Left ventricle myocardium inferior (tissue), 1 donor: ENCODE results near the gene GBA3. TPM values are rescaled to one million over a fixed set of nuclear protein-coding genes. Genes with fewer than 3 reads are reported as not detected.

Source experiments
- DNase-seq: peaks from one replicate; pipeline ENCODE4 v3.0.0-alpha.2; 2020
- H3K27ac ChIP-seq: fragments of 200-600 bp; replicated peaks from 2 replicates; pipeline ENCODE4 v1.8.0; 2021
- H3K27me3 ChIP-seq: fragments of 200-600 bp; 2 replicates; pipeline ENCODE4 v1.8.0; 2021; ENCODE audit warnings: low read depth
- H3K36me3 ChIP-seq: fragments of 200-600 bp; 2 replicates; pipeline ENCODE4 v1.8.0; 2021
- H3K4me1 ChIP-seq: fragments of 200-600 bp; 2 replicates; pipeline ENCODE4 v1.8.0; 2021
- H3K4me3 ChIP-seq: fragments of 200-600 bp; 2 replicates; pipeline ENCODE4 v1.8.0; 2021; ENCODE audit warnings: mild to moderate bottlenecking, moderate library complexity
- H3K9me3 ChIP-seq: fragments of 200-600 bp; replicated peaks from 2 replicates; pipeline ENCODE4 v1.8.0; 2021
- CTCF ChIP-seq: fragments of 200-600 bp; IDR thresholded peaks from 2 replicates; pipeline ENCODE4 v1.8.0; 2021; ENCODE audit warnings: antibody characterized with exemption, mild to moderate bottlenecking, borderline replicate concordance
- intact Hi-C: fragments of 100-400 bp; cut with micrococcal nuclease; formaldehyde crosslinking; loops from one replicate; pipeline ENCODE4 v1.11.0; 2022
- total RNA-seq: library from RNA; stranded (reverse); fragmentation: NEBNext Ultra II Directional; extraction: Animal tissue kit (Norgen Biotek cat#: 25700); gene quantifications from one replicate; pipeline ENCODE4 v1.2.1, GENCODE V29; 2021
- donor health status: DM: no; HTN: yes; CAD: no; lungs with severe emphysema.

The GBA3 gene
- total RNA-seq, 1 donor from 2014 or later = not detected

DNA sequence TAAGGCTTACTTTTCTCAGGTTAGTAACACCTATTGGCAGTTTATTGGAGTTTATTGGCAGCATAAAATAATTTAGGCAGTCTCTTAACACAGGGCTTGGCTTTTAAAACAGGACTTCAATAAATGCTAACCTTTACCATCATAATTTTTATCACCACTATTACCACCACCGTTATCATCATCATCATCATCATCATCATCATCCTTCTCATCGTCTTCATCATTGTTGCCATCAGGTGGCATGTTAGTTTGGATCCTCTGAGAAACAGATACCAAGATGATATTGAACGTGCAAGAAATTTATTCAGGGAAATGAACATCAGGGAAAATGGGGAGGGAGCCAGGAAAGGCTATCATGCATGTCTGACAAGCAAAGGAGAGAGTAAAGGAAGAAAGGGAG lies 16.2 kb downstream of the GBA3 start:
- H3K36me3 ChIP-seq = no peaks in the 10 kb centered on the region
- no peak for DNase-seq
- TF ChIP-seq CTCF = no peak
- H3K27me3 ChIP-seq = no peaks in the 10 kb centered on the region
- no peaks in the 10 kb centered on the region for H3K4me1 ChIP-seq
- H3K9me3 ChIP-seq = no peaks in the 10 kb centered on the region
- intact Hi-C loops = no loop called here
- no peak overlapping the region for H3K4me3 ChIP-seq
- H3K27ac ChIP-seq = no peak overlapping the region

DNA sequence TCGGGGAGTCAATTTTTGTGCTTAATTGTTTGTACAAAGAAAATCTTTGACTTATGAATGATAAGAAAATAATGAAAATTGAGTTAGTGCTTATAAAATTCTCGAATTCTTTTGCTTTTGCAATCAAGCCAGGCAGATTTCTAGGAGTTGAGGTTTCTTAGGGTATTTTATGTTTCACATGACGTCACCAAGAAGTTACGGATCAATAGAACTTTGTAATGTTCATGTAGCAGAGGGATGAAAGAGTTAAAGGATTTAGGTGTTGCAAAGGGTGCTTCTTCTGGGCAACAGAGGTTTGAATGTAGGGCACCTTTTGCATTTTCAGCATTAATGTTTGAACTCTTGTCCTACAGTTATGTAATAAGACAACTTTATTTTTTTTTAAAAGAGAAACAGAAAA lies 19.4 kb downstream of the GBA3 start:
- no peak for TF ChIP-seq CTCF
- H3K9me3 ChIP-seq = peaks cover 5% of the 10 kb centered on the region
- H3K4me1 ChIP-seq = no peaks in the 10 kb centered on the region
- no peak overlapping the region for H3K27ac ChIP-seq
- intact Hi-C loops = no loop called here
- no peak for DNase-seq
- H3K4me3 ChIP-seq = no peak overlapping the region
- H3K27me3 ChIP-seq = no peaks in the 10 kb centered on the region
- H3K36me3 ChIP-seq = no peaks in the 10 kb centered on the region

DNA sequence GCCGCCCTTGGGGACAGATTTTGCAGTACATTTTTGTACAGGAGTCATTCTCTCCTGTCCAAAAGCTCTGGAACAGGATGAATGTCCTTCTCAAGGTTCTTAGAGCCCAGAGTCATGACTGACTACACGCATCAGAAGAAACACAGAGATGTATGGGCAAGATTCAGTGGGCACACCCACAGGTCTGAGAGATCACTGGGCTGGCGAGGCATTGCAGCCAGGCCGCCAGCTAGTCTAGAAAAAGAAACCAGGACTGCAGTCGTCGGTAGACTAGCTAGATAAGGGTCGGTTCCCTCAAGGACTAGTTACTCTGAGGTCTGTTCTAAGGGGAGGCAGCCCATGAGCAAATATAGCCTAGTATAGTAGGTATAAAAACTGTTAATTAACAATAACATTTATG lies 19.8 kb downstream of the GBA3 start:
- no peak for DNase-seq
- H3K9me3 ChIP-seq = peaks cover 5% of the 10 kb centered on the region
- H3K27me3 ChIP-seq = no peaks in the 10 kb centered on the region
- no peaks in the 10 kb centered on the region for H3K4me1 ChIP-seq
- no peak overlapping the region for H3K4me3 ChIP-seq
- no peak overlapping the region for H3K27ac ChIP-seq
- intact Hi-C loops = no loop called here
- no peaks in the 10 kb centered on the region for H3K36me3 ChIP-seq
- TF ChIP-seq CTCF = no peak

- no peaks in the 10 kb centered on the region for H3K4me1 ChIP-seq
- no peaks in the 10 kb centered on the region for H3K36me3 ChIP-seq
- H3K4me3 ChIP-seq = no peak overlapping the region
- DNase-seq = no peak
- peaks cover 5% of the 10 kb centered on the region for H3K9me3 ChIP-seq
- TF ChIP-seq CTCF = no peak
- H3K27ac ChIP-seq = no peak overlapping the region
- intact Hi-C loops = no loop called here
- no peaks in the 10 kb centered on the region for H3K27me3 ChIP-seq
Observed at GRCh38 chr4:22713841-22714240, 21.1 kb downstream of the GBA3 start.

DNA sequence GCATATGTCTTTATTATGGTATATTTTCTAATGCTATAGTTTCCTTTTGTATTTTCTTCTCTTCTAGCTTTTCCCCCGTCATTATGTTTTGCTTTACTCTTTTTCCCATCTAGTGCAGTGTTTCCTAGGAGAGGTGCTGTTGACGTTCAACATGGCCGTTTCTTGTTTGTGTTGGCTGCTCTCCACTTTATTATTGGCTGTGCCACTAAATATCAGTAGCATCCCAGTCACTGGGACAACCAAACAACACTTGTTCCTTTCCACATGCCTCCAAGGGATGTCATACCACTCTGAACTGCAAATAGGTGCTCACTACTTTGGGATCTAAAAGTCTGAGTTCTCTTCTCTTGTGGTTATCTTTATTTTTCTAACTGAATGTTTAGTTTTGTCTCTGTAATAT lies 26.5 kb downstream of the GBA3 start:
- DNase-seq = no peak
- Histone ChIP-seq H3K4me3 (no peak overlapping the region), H3K36me3 (no peaks in the 10 kb centered on the region), H3K4me1 (no peaks in the 10 kb centered on the region), H3K27ac (no peak overlapping the region), H3K27me3 (no peaks in the 10 kb centered on the region), H3K9me3 (peaks cover 5% of the 10 kb centered on the region)
- intact Hi-C loops = no loop called here
- TF ChIP-seq CTCF = no peak

DNA sequence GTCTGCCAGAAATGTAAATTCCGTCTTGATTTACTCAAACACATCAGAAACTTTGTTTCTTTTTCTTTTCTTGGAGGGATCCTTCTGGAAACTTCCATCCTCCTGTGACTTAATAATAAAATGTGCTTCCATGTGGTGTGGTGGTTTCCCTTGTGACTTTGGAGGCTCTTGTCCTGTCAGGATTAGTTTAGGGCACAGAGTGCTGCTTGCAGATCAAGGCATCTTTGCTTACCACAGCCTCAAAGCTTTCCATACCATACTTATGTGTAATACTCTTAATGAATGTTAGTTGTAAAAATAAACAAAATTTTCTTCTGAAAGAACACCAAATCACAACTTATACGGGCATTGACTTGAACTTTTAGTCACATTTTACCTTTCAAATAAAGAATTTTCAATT lies 27.4 kb downstream of the GBA3 start:
- DNase-seq = no peak
- peaks cover 5% of the 10 kb centered on the region for H3K9me3 ChIP-seq
- H3K4me1 ChIP-seq = no peaks in the 10 kb centered on the region
- H3K27ac ChIP-seq = no peak overlapping the region
- H3K4me3 ChIP-seq = no peak overlapping the region
- no peak for TF ChIP-seq CTCF
- intact Hi-C loops = no loop called here
- H3K27me3 ChIP-seq = no peaks in the 10 kb centered on the region
- no peaks in the 10 kb centered on the region for H3K36me3 ChIP-seq
